ENCODE data around the gene CORT.

- TF ChIP-seq CTCF (IDR thresholded peaks at IDR 0.05) (no peak), POLR2A (IDR thresholded peaks at IDR 0.05) (no peak)
These were observed 34.7 kb downstream of the CORT start for GRCh38 chr1:10484521-10484920.
